ENCODE results near the gene PRAC1. TPM values are rescaled to one million over a fixed set of nuclear protein-coding genes. Genes with fewer than 3 reads are reported as not detected.

PRAC1 gene
- total and polyA plus RNA-seq, 2 of the 8 experiments (the other 6 are each of a cell fraction or from before 2014, with no cell fraction given) = not detected

GRCh38 chr17:48676963-48677558 lies 45.3 kb downstream of the PRAC1 start:
- ChIA-PET CTCF (ENCODE audit: partially characterized antibody) (interaction anchor here (0.6 to 12.9 kb wide), 18 partner anchors 10 to 201 kb away, joined by 3 to 159 read pairs (median 8); partner anchors contain the start of genes HOXB13, PRAC1, PRAC2 and TTLL6), POLR2A (ENCODE audit: partially characterized antibody) (interaction anchor here (0.7 to 1.8 kb wide), 2 partner anchors 31 to 41 kb away, joined by 3 to 6 read pairs; no protein-coding TSS in a partner anchor)
- H3K9ac ChIP-seq (replicated peaks in 1 of 4; ENCODE audit: extremely low read depth in 1 of 4, low read depth in 3 of 4, low read length in 3 of 4) = no peak overlapping the region
- H2BK120ac ChIP-seq (replicated peaks; ENCODE audit: low read depth, low read length) = no peak overlapping the region
- H4K20me1 ChIP-seq (replicated peaks in 1 of 2; ENCODE audit: control insufficient read depth in 1 of 2, insufficient read depth in 2 of 2, low read length in 2 of 2) = peaks cover 0 to 2% of the 10 kb centered on the region in 2 experiments
- H2BK20ac ChIP-seq (ENCODE audit: low read length) = no peak overlapping the region
- H3K4ac ChIP-seq (replicated peaks; ENCODE audit: insufficient read length, low read depth, low read length) = no peak overlapping the region
- no peak overlapping the region for H2AFZ ChIP-seq (ENCODE audit: low read length)
- H3K23me2 ChIP-seq (ENCODE audit: low read depth, low read length) = peaks cover 3% of the 10 kb centered on the region; the same call in 1 of the 2 replicates
- no peak overlapping the region for H4K5ac ChIP-seq (ENCODE audit: insufficient read length, low read depth, low read length)
- H3K9me3 ChIP-seq (ENCODE audit: insufficient read depth in 2 of 2, low read depth in 1 of 2, low read length in 1 of 2) = no peaks in the 10 kb centered on the region
- H2BK5ac ChIP-seq (ENCODE audit: low read depth, low read length) = no peak overlapping the region
- H4K91ac ChIP-seq (replicated peaks; ENCODE audit: insufficient read length, low read length) = no peak overlapping the region
- H3K27ac ChIP-seq (ENCODE audit: low read depth, low read length) = no peak overlapping the region
- H3K18ac ChIP-seq (ENCODE audit: extremely low read depth, low read length) = no peak overlapping the region
- H3K4me3 ChIP-seq (ENCODE audit: extremely low read depth in 1 of 4, insufficient read depth in 2 of 4, low read depth in 3 of 4, low read length in 4 of 4) = no peak overlapping the region
- H4K8ac ChIP-seq (ENCODE audit: extremely low read depth, insufficient read depth, low read length) = no peak overlapping the region
- WGBS, 2 experiments (ENCODE audit: extremely low coverage in 1 of 2, insufficient coverage in 1 of 2, insufficient read length in 1 of 2, insufficient replicate concordance in 2 of 2, low coverage in 1 of 2, low lambda C conversion rate in 2 of 2, missing lambda C conversion rate in 1 of 2) = 81% methylated on average over 6 of the region's 6 CpGs; no CpG with 5 or more reads in 1 of the 2 experiments
- no peak overlapping the region for H3K23ac ChIP-seq (ENCODE audit: insufficient read length)
- DNase-seq (ENCODE audit: low read depth in 1 of 2, low spot score in 2 of 2) = no peak
- H2BK12ac ChIP-seq (ENCODE audit: low read depth, low read length) = no peak overlapping the region
- no peak overlapping the region; a peak in 1 of 4 replicates for H3K4me2 ChIP-seq (ENCODE audit: insufficient read depth in 1 of 2, low read depth in 2 of 2, low read length in 2 of 2)
- no peak for FAIRE-seq
- H3K79me1 ChIP-seq (ENCODE audit: low read depth, low read length) = no peaks in the 10 kb centered on the region
- no peak overlapping the region for H3K56ac ChIP-seq (replicated peaks; ENCODE audit: insufficient read length, low read depth, low read length)
- H2BK15ac ChIP-seq (ENCODE audit: low read length) = no peak overlapping the region
- no peaks in the 10 kb centered on the region for H3K36me3 ChIP-seq (ENCODE audit: control insufficient read depth in 2 of 4, insufficient read depth in 4 of 4, low read length in 3 of 4)
- H3K27me3 ChIP-seq (replicated peaks in 1 of 4; ENCODE audit: control insufficient read depth in 3 of 4, extremely low read depth in 1 of 4, insufficient read depth in 3 of 4, low read length in 3 of 4) = peaks cover 5 to 21% (median 19%) of the 10 kb centered on the region in 4 experiments
- H3K14ac ChIP-seq (ENCODE audit: insufficient read length) = no peak overlapping the region
- no peaks in the 10 kb centered on the region for H3K79me2 ChIP-seq (ENCODE audit: control insufficient read depth in 1 of 2, insufficient read depth in 2 of 2, low read length in 2 of 2)
- peak overlapping the region; percentile 70; the same call in 1 of the 2 replicates for H2AK5ac ChIP-seq (ENCODE audit: low read depth, low read length)
- peaks cover 0 to 9% (median 2%) of the 10 kb centered on the region in 4 experiments; a peak in 4 of 7 replicates for H3K4me1 ChIP-seq (replicated peaks in 1 of 4; ENCODE audit: control insufficient read depth in 3 of 4, insufficient read depth in 4 of 4, low read length in 3 of 4)
- TF ChIP-seq CEBPB (IDR thresholded peaks at IDR 0.05; ENCODE audit: low read depth, low read length) (no peak), YY1 (IDR thresholded peaks at IDR 0.05; ENCODE audit: low read depth, low read length) (no peak), RNF2 (IDR thresholded peaks at IDR 0.05; ENCODE audit: borderline replicate concordance, low read depth, low read length, missing control alignments, poor library complexity, severe bottlenecking) (no peak), POLR2AphosphoS5 (IDR thresholded peaks at IDR 0.05; ENCODE audit: low read depth, low read length) (no peak), TEAD4 (IDR thresholded peaks at IDR 0.05; ENCODE audit: low read depth, low read length) (no peak), HDAC6 (IDR thresholded peaks at IDR 0.05; ENCODE audit: low read depth, low read length) (no peak), BCL11A (IDR thresholded peaks at IDR 0.05; ENCODE audit: low read depth in 2 of 2, low read length in 2 of 2) (no peak), POU5F1 (IDR thresholded peaks at IDR 0.05; ENCODE audit: low read depth, low read length) (no peak), RFX5 (IDR thresholded peaks at IDR 0.05; ENCODE audit: borderline replicate concordance, low read depth, low read length) (no peak), BRCA1 (IDR thresholded peaks at IDR 0.05; ENCODE audit: low read depth, low read length) (no peak), MAFK (IDR thresholded peaks at IDR 0.05; ENCODE audit: low read depth, low read length) (no peak), E2F6 (IDR thresholded peaks at IDR 0.05) (no peak), MAX (IDR thresholded peaks at IDR 0.05) (no peak)
